Amygdala (tissue), 56 donors: ENCODE results near the gene FAM186B.
A peak's percentile ranks its signal among the peaks of the same experiment; 100 is the strongest.

Source experiments
- DNase-seq, 56 donors: peaks; one replicate each; lab custom pipeline; 2025; lab: John Stamatoyannopoulos, UW

The FAM186B gene

GRCh38 chr12:49541140-49541861 is 64.1 kb downstream of the FAM186B start:
- DNase-seq = no peak

DNA sequence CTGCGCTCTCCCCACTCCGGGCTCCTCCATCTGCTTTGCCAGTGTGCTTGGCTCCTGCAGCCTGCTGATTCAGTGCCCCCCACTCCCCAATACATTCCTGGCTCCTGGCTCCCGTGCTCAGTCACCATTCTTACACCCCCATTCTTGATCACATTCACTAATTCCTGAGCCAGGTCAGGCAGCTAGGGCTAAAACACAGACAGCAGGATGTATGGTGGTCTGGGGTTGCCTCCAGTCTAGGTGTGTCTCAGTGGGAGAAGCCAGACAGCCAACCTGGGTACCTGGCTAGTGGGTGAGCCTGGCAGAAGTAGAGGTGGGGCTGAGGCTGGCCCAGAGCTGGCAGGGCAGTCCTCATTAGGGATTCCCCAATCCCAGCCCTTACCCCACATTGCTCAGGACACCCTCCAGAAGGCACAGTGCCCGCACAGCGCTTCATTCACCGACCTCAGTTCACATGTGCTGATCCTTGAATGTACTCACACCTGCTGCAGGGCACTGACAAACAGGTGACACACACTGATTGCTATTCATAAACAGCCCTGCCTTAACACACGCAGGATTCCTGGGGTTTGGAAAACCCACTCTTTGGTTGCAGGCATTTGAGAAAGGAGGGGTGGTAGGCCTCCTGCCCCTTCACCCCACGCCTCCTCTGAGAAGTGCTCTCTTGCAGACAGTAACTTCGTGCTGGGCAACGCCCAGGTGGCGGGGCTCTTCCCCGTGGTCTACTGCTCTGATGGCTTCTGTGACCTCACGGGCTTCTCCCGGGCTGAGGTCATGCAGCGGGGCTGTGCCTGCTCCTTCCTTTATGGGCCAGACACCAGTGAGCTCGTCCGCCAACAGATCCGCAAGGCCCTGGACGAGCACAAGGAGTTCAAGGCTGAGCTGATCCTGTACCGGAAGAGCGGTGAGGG is 65.0 kb downstream of the FAM186B start:
- DNase-seq = no peak

- no peak for DNase-seq
Observed at GRCh38 chr12:49539406-49540228, 65.8 kb downstream of the FAM186B start.

GRCh38 chr12:49538510-49539403 is 66.7 kb downstream of the FAM186B start, which contains the start of gene KCNH3:
TSS of gene KCNH3 (plus strand) at chr12:49539030. CDS start at chr12:49539417, 387 bp downstream.
- peak in 49 of 56 donors; percentile 17 to 82 (median 66) for DNase-seq

- DNase-seq = peak in 16 of 56 donors; percentile 16 to 52 (median 40)
Observed at GRCh38 chr12:49537752-49538509, 67.5 kb downstream of the FAM186B start.
